ENCODE measurements around the gene SNX25. TPM values are rescaled to one million over a fixed set of nuclear protein-coding genes. Genes with fewer than 3 reads are reported as not detected.

SNX25 gene
- total RNA-seq, 1 experiment from 2014 or later, result 8.4 TPM

DNA sequence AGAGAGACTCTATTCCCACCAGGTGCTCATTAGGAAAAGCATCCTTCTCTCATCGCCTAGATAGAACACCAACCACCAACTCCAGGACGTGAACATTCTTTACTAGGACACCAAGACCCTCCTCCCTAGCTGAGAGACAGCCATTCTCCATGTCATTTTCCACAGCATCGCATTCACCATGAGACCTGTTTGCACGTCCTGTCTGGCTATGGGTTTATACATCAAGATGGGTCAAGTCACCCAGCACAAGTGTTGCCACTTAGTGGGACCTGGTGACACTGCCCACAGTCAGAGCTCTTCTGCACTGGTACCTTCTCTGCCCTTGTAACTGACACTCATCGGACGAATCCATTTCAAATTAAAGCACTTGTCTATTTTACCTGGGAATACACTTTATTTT lies 168.9 kb downstream of the SNX25 start:
- POLR2A ChIA-PET (ENCODE audit: unreplicated experiment), result no interaction called here
- no peaks in the 10 kb centered on the region for H3K27me3 ChIP-seq (ENCODE audit: low read length)
- ATAC-seq, result no peak

DNA sequence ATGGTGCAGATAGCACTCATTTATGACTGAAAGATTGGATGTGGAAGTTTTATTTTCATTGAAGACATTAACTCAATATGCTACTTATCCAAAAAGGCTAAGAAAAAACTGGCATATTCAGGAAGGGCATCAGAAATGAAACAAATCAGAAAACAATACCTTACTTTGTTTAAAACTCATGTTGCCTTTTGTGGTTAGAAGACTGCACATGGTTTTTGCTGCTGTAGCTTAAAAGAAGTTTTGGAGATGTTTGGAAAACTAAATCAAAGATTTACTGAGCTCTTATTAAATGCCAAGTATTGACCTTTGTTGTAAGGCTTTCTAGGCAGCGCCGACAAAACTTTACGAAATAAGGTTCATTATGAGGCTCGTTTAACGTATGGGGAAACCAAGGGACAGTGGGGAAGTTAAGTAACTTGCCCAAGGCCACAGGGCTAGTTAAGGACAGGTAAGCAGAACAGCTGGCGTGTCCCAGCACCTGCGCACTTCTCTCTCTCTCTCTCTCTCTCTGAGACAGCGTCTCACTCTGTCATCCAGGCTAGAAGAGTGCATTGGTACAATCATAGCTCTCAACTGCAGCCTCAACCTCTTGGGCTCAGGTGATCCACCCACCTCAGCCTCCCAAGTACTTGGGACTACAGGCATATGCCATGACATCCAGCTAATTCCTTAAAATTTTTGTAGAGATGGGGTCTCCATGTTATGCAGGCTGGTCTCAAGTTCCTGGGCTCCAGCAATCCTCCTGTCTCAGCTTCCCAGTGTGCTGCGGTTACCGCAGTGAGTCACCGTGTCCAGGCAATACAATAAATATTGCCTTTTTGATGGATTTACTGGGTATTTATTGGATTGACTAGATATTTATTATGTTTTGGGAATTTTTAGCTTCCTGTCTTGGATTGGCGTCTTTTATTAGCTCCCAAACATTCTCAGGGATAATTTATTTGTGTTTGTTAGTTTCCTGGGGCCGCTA lies 170.2 kb downstream of the SNX25 start:
- no peaks in the 10 kb centered on the region for H3K79me2 ChIP-seq (ENCODE audit: low read length)
- BruUV-seq (replicated peaks), result no TSS peak
- no peaks in the 10 kb centered on the region for H3K27me3 ChIP-seq (ENCODE audit: low read length)
- no peak overlapping the region for H2AFZ ChIP-seq (ENCODE audit: low read length)
- no peaks in the 10 kb centered on the region for H3K9me2 ChIP-seq (replicated peaks; ENCODE audit: low read length)
- no peaks in the 10 kb centered on the region for H3K9me3 ChIP-seq (ENCODE audit: low read length)
- H3K4me3 ChIP-seq (ENCODE audit: low read length), result no peak overlapping the region
- no peaks in the 10 kb centered on the region for H4K20me1 ChIP-seq (ENCODE audit: low read length)
- no peak overlapping the region for H3K27ac ChIP-seq (ENCODE audit: low read length)
- TF ChIP-seq, protein P1, sequence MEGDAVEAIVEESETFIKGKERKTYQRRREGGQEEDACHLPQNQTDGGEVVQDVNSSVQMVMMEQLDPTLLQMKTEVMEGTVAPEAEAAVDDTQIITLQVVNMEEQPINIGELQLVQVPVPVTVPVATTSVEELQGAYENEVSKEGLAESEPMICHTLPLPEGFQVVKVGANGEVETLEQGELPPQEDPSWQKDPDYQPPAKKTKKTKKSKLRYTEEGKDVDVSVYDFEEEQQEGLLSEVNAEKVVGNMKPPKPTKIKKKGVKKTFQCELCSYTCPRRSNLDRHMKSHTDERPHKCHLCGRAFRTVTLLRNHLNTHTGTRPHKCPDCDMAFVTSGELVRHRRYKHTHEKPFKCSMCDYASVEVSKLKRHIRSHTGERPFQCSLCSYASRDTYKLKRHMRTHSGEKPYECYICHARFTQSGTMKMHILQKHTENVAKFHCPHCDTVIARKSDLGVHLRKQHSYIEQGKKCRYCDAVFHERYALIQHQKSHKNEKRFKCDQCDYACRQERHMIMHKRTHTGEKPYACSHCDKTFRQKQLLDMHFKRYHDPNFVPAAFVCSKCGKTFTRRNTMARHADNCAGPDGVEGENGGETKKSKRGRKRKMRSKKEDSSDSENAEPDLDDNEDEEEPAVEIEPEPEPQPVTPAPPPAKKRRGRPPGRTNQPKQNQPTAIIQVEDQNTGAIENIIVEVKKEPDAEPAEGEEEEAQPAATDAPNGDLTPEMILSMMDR (conservative IDR thresholded peaks at IDR 0.05; ENCODE audit: low read depth, low read length), result no peak
- no peak for TF ChIP-seq EZH2 (IDR thresholded peaks at IDR 0.05; ENCODE audit: low read length, unreplicated experiment)
- TF ChIP-seq EZH2phosphoT487 (IDR thresholded peaks at IDR 0.05; ENCODE audit: borderline replicate concordance, low read length), result no peak
- DNase-seq, result no peak
- no peak overlapping the region for H3K4me2 ChIP-seq (ENCODE audit: low read length)
- no peaks in the 10 kb centered on the region for H3K36me3 ChIP-seq (ENCODE audit: low read depth, low read length)
- ChIA-PET CTCF (no interaction called here), POLR2A (ENCODE audit: unreplicated experiment) (interaction anchor here (0.5 kb wide), 1 partner anchor 52 kb away, joined by 5 read pairs; no protein-coding TSS in a partner anchor)
- no peak overlapping the region for H3K9ac ChIP-seq (ENCODE audit: low read length)
- ATAC-seq, result no peak
- intact Hi-C loops (cut with micrococcal nuclease), result no loop called here
- H3F3A ChIP-seq (ENCODE audit: low read length, unreplicated experiment), result no peaks in the 10 kb centered on the region
- peaks cover 13% of the 10 kb centered on the region for H3K4me1 ChIP-seq (ENCODE audit: insufficient read depth, low read length)

More for the DNA sequence above, 168.9 kb downstream of the SNX25 start:
- CTCF ChIA-PET, result no interaction called here
- Histone ChIP-seq H3K4me3 (ENCODE audit: low read length) (no peak overlapping the region), H4K20me1 (ENCODE audit: low read length) (no peaks in the 10 kb centered on the region), H3K79me2 (ENCODE audit: low read length) (no peaks in the 10 kb centered on the region), H3K9me2 (replicated peaks; ENCODE audit: low read length) (no peaks in the 10 kb centered on the region), H3K9me3 (ENCODE audit: low read length) (no peaks in the 10 kb centered on the region), H3F3A (ENCODE audit: low read length, unreplicated experiment) (no peaks in the 10 kb centered on the region), H3K4me2 (ENCODE audit: low read length) (no peak overlapping the region), H3K27ac (ENCODE audit: low read length) (no peak overlapping the region), H2AFZ (ENCODE audit: low read length) (no peak overlapping the region), H3K36me3 (ENCODE audit: low read depth, low read length) (no peaks in the 10 kb centered on the region), H3K9ac (ENCODE audit: low read length) (no peak overlapping the region), H3K4me1 (ENCODE audit: insufficient read depth, low read length) (peaks cover 3% of the 10 kb centered on the region; the same call in 1 of the 2 replicates)
- intact Hi-C loops (cut with micrococcal nuclease), result no loop called here
- no TSS peak for BruUV-seq (replicated peaks)
- TF ChIP-seq, protein P1 (conservative IDR thresholded peaks at IDR 0.05; ENCODE audit: low read depth, low read length), result no peak
- TF ChIP-seq EZH2phosphoT487 (IDR thresholded peaks at IDR 0.05; ENCODE audit: borderline replicate concordance, low read length), result no peak
- no peak for TF ChIP-seq EZH2 (IDR thresholded peaks at IDR 0.05; ENCODE audit: low read length, unreplicated experiment)
- no peak for DNase-seq

DNA sequence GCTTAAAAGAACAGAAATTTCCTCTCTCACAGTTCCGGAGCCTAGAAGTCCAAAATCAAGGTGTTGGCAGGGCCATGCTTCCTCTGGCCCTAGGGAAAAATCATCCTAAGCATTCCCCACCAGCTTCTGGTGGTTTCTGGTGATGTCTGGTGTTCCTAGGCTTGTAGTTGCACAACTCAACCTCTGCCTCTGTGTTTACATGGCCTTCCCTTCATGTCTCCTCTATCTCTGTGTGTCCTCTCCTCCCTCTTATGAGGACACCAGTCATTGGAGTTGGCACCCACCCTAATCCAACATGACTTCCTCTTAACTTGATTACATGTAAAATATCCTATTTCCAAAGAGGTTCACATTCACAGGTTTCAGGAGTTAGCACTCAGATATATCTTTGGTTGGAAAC lies 170.9 kb downstream of the SNX25 start:
- ChIA-PET CTCF (no interaction called here), POLR2A (ENCODE audit: unreplicated experiment) (no interaction called here)
- H3K4me1 ChIP-seq (ENCODE audit: insufficient read depth, low read length), result peaks cover 13% of the 10 kb centered on the region
- no peak overlapping the region for H3K4me3 ChIP-seq (ENCODE audit: low read length)
- no peaks in the 10 kb centered on the region for H3F3A ChIP-seq (ENCODE audit: low read length, unreplicated experiment)
- H3K9me2 ChIP-seq (replicated peaks; ENCODE audit: low read length), result no peaks in the 10 kb centered on the region
- ATAC-seq (no peak), DNase-seq (no peak)
- no peak overlapping the region for H3K9ac ChIP-seq (ENCODE audit: low read length)
- no TSS peak for BruUV-seq (replicated peaks)
- no peaks in the 10 kb centered on the region for H4K20me1 ChIP-seq (ENCODE audit: low read length)
- intact Hi-C loops (cut with micrococcal nuclease), result no loop called here
- no peak overlapping the region for H3K4me2 ChIP-seq (ENCODE audit: low read length)
- no peak overlapping the region for H3K27ac ChIP-seq (ENCODE audit: low read length)
- H3K79me2 ChIP-seq (ENCODE audit: low read length), result no peaks in the 10 kb centered on the region
- TF ChIP-seq, protein P1 (conservative IDR thresholded peaks at IDR 0.05; ENCODE audit: low read depth, low read length), result no peak
- TF ChIP-seq EZH2phosphoT487 (IDR thresholded peaks at IDR 0.05; ENCODE audit: borderline replicate concordance, low read length) (no peak), EZH2 (IDR thresholded peaks at IDR 0.05; ENCODE audit: low read length, unreplicated experiment) (no peak)
- H3K36me3 ChIP-seq (ENCODE audit: low read depth, low read length), result no peaks in the 10 kb centered on the region
- H3K27me3 ChIP-seq (ENCODE audit: low read length), result no peaks in the 10 kb centered on the region
- H3K9me3 ChIP-seq (ENCODE audit: low read length), result no peaks in the 10 kb centered on the region
- H2AFZ ChIP-seq (ENCODE audit: low read length), result no peak overlapping the region

Data from PC-3 (cell line).